ENCODE results near the gene GGA2.
"Not testable (repeated sequence)": the region's sequence is repeated elsewhere in the genome, so short reads cannot be mapped to it uniquely, and the experiment has no call there.

GGA2 gene

GRCh38 chr16:23510164-23510914 lies at the start of gene GGA2:
Gene GGA2 (minus strand): TSS chr16:23510494. CDS start chr16:23510411, 83 bp downstream.
- peak; percentile 81 for DNase-seq

GRCh38 chr16:23557779-23558702 lies 47.7 kb upstream of the GGA2 start:
- no peak for DNase-seq

- DNase-seq = peak; percentile 97
These were observed 46.8 kb upstream of the GGA2 start, which contains the start of the genes EARS2 and UBFD1 for GRCh38 chr16:23556881-23557778. Gene EARS2 (minus strand): TSS chr16:23557350. CDS start chr16:23557343, 7 bp downstream. Gene UBFD1 (plus strand): TSS chr16:23557727. CDS start chr16:23557743, 16 bp downstream.

- no peak for DNase-seq
These were observed 44.2 kb upstream of the GGA2 start for GRCh38 chr16:23554536-23554935.

- DNase-seq = no peak
These were observed 41.9 kb upstream of the GGA2 start for GRCh38 chr16:23552161-23552560.

GRCh38 chr16:23549938-23550337 lies 39.6 kb upstream of the GGA2 start:
- no peak for DNase-seq

- DNase-seq = no peak
These were observed 34.1 kb upstream of the GGA2 start for GRCh38 chr16:23544436-23544835.

- DNase-seq = not testable (repeated sequence)
These were observed 30.5 kb upstream of the GGA2 start for GRCh38 chr16:23540817-23541178.

GRCh38 chr16:23539984-23540816 lies 29.9 kb upstream of the GGA2 start:
- DNase-seq = no peak

GRCh38 chr16:23538919-23539278 lies 28.6 kb upstream of the GGA2 start:
- DNase-seq = no peak

GRCh38 chr16:23537390-23537789 lies 27.1 kb upstream of the GGA2 start:
- DNase-seq = no peak

- no peak for DNase-seq
These were observed 25.6 kb upstream of the GGA2 start for GRCh38 chr16:23535901-23536300.

- DNase-seq = no peak
These were observed 24.9 kb upstream of the GGA2 start for GRCh38 chr16:23534868-23535860.

GRCh38 chr16:23532448-23532847 lies 22.2 kb upstream of the GGA2 start:
- no peak for DNase-seq

GRCh38 chr16:23530062-23530461 lies 19.8 kb upstream of the GGA2 start:
- DNase-seq = no peak

GRCh38 chr16:23528644-23529310 lies 18.5 kb upstream of the GGA2 start:
- DNase-seq = no peak

GRCh38 chr16:23527961-23528643 lies 17.8 kb upstream of the GGA2 start:
- DNase-seq = no peak

- no peak for DNase-seq
These were observed 14.6 kb upstream of the GGA2 start for GRCh38 chr16:23524886-23525285.

GRCh38 chr16:23523876-23524385 lies 13.6 kb upstream of the GGA2 start:
- DNase-seq = no peak
